HFF-Myc (cell line): Measurements from ENCODE around the gene IQSEC1.

ENCODE experiments used
- DNase-seq: peaks from one replicate; pipeline ENCODE4 v3.0.0-alpha.2; 2011; ENCODE audit warnings: low read depth; ENCODE audit errors: extremely low read depth
- H3K4me3 ChIP-seq: replicated peaks from 2 replicates; pipeline ENCODE4 v1.5.1; 2011; ENCODE audit warnings: low read depth, mild to moderate bottlenecking, control low read depth, low read length
- TF ChIP-seq, protein P1 (sequence below): IDR thresholded peaks from 2 replicates; pipeline ENCODE4 v1.5.1; 2012; ENCODE audit warnings: mild to moderate bottlenecking, low read depth, low read length, control low read depth; ENCODE audit errors: missing control alignments

IQSEC1 gene

DNA sequence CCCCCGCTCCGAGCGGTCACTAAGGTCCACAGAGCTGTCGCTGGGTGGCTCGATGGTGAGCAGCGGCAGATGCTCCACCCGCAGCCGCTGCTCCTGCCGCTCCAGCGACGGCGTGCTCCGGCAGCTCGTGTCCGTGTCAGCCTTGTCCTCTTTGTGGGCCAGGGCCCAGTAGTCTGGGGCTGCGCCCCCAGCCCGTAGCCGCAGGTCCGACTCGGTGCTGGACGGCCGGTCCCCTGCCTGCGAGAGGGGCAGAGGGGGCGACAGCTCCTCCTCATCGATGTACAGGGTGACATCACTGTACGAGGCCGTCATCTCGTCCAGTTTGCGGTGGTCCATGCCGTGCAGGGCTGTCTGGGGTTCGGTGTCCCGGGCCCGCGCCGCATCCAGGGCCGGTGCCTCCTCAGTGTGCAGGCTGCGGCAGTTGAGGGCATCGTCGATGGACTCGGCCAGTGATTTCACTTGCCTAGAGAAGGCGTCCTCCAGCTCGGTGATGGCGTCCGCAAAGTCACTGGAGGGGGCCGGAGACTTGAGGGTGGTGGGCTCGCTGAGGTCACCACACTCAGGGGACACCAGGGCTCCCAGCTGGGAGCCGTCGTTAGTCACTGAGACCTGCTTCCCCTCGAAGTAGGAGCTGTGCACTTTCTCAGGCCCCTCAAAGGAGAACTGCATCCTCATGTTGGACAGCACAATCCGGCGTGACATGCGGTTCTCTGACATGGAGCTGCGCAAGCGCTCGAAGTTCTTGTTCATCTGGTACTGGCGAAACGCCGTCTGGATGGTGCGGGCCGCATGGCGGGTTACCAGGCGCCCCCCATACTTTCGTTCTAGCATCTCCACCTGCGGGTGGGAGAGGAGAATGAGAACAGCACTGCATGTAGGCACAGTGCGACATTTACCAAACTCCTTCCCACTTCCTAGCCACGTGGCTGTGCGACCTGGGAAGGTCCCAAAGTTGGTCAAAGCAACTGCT is 137.1 kb downstream of the IQSEC1 start:
- no peak for DNase-seq
- no peak overlapping the region for H3K4me3 ChIP-seq
- TF ChIP-seq, protein P1, sequence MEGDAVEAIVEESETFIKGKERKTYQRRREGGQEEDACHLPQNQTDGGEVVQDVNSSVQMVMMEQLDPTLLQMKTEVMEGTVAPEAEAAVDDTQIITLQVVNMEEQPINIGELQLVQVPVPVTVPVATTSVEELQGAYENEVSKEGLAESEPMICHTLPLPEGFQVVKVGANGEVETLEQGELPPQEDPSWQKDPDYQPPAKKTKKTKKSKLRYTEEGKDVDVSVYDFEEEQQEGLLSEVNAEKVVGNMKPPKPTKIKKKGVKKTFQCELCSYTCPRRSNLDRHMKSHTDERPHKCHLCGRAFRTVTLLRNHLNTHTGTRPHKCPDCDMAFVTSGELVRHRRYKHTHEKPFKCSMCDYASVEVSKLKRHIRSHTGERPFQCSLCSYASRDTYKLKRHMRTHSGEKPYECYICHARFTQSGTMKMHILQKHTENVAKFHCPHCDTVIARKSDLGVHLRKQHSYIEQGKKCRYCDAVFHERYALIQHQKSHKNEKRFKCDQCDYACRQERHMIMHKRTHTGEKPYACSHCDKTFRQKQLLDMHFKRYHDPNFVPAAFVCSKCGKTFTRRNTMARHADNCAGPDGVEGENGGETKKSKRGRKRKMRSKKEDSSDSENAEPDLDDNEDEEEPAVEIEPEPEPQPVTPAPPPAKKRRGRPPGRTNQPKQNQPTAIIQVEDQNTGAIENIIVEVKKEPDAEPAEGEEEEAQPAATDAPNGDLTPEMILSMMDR, result no peak

DNA sequence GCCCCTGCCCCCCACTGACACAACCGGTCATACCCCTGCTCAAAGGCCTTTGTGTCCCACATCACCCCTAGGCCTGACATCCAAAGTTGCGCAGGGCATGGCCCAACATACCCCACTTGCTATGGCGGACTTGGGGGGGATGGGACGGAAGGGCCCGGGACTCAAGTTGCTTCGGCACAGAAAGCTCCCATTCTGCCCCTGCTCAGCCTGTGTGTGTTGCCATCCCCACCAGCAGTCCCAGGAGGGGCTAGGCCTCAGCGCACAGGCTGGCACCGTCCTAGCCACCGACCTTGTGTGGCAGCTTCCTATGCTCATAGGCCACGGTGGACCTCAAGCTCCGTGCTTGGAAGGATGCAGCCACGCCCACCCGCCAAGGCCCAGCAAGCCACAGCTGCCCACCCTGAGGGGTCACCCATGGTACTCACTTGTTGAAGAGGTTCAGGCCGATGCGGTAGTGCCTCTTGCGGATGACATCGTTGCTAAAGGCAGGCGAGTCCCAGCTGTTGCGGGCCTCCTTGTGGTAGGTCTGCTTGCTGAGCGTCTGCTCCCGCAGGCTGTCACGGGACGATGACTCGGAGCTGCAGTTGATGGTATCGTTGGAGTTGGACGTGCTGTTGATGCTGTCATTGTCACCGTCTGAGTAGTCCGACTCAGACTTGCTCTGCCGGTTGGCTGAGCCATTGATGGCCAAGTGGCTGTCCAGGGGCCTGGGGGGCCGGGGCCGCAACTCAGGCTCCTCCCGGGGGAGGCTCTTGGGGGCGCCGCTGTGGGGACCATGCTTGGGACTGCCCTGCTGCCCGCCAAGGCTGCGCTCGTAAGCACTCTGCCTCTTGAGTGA is 138.0 kb downstream of the IQSEC1 start:
- TF ChIP-seq, protein P1, result no peak
- DNase-seq, result no peak
- H3K4me3 ChIP-seq, result no peak overlapping the region

- H3K4me3 ChIP-seq, result no peak overlapping the region
- TF ChIP-seq, protein P1, result no peak
- no peak for DNase-seq
These were observed 138.8 kb downstream of the IQSEC1 start for GRCh38 chr3:12934431-12934830.

DNA sequence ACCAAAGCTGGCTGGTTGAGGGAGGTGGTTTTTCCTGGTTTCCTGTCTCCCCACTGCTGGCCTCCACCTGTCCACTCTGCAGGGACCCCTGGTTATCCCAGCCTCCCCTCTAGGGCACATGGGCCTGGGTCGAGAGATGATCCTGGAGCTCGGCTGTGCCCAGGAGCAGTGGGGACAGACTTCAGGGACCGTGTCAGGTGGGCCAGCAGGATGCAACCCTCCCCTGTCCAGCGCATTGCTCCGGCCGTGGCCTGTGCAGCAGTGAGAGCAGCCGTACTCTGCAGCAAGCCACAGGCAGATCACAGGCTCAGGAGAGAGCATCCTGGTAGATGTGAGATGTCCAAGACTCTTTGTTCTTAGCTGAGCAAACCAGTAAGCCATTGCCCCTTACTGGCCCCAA is 139.3 kb downstream of the IQSEC1 start:
- DNase-seq, result no peak
- TF ChIP-seq, protein P1, result no peak
- H3K4me3 ChIP-seq, result no peak overlapping the region

- TF ChIP-seq, protein P1, result no peak
- no peak for DNase-seq
- H3K4me3 ChIP-seq, result no peak overlapping the region
These were observed 140.5 kb downstream of the IQSEC1 start for GRCh38 chr3:12932754-12933153.

DNA sequence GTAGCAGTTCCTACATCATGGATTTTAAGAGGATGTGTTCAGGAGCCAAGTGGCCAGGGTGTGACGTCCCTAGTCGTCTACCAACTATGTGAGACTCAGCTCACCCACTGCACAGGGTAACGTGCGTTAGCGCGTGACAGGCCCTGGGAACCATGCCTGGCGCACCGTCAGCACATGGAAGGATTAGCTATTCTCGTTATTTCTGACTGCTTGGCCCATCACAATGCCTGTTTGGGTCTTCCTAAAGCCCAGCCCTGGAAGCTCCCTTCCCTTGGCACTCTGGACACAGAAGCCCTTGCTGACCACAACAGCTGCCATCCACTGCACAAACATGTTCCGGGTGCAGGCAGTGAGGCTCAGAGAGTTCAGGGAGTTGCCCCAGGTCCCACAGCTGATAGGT is 140.9 kb downstream of the IQSEC1 start:
- TF ChIP-seq, protein P1, result no peak
- H3K4me3 ChIP-seq, result no peak overlapping the region
- no peak for DNase-seq
